Ovary (tissue), 3 donors: ENCODE data around the gene CUEDC2.

Experiments used
- CTCF ChIP-seq, 3 donors: fragments of 450-650 bp in 2 of 3; fragments of 200-600 bp in 1 of 3; IDR thresholded peaks; one replicate each; pipeline versions ENCODE4 v1.5.1 to v1.8.0; 2016 to 2022; ENCODE audit warnings: antibody characterized with exemption in 3 of 3, mild to moderate bottlenecking in 1 of 3
- POLR2A ChIP-seq: fragments of 450-650 bp; IDR thresholded peaks from one replicate; pipeline ENCODE4 v1.6.1; 2017; ENCODE audit warnings: antibody characterized with exemption, mild to moderate bottlenecking, moderate library complexity
- donor health status: DM: no; HTN: no; CAD: no.

GRCh38 chr10:102396317-102396650 is 36.1 kb downstream of the CUEDC2 start:
- TF ChIP-seq CTCF (IDR thresholded peaks at IDR 0.05) (no peak), POLR2A (no peak)
